Nephron progenitor cell (in vitro differentiated cells): ENCODE results near the gene TTC23.

Source experiments
- DNase-seq: peaks from one replicate; pipeline ENCODE4 v3.0.0; 2021
- H3K27ac Mint-ChIP-seq: 2 replicates; pipeline ENCODE4 v1.8.0; 2021; ENCODE audit warnings: mild to moderate bottlenecking, moderate library complexity, mixed read lengths
- H3K27me3 Mint-ChIP-seq: 2 replicates; pipeline ENCODE4 v1.8.0; 2021; ENCODE audit warnings: mild to moderate bottlenecking, low read depth, mixed read lengths; ENCODE audit not compliant: poor library complexity
- H3K36me3 Mint-ChIP-seq: 2 replicates; pipeline ENCODE4 v1.8.0; 2021; ENCODE audit warnings: low read depth, mixed read lengths
- H3K4me1 Mint-ChIP-seq: 2 replicates; pipeline ENCODE4 v1.8.0; 2021; ENCODE audit warnings: mixed read lengths
- H3K4me3 Mint-ChIP-seq: 2 replicates; pipeline ENCODE4 v1.8.0; 2021; ENCODE audit warnings: mild to moderate bottlenecking, moderate library complexity, mixed read lengths
- H3K9me3 Mint-ChIP-seq: 2 replicates; pipeline ENCODE4 v1.8.0; 2021; ENCODE audit warnings: mild to moderate bottlenecking, moderate library complexity, mixed read lengths
- CTCF ChIP-seq: fragments of 200-600 bp; sonication (generic); IDR thresholded peaks from 2 replicates; pipeline ENCODE4 v1.5.0; 2021; ENCODE audit warnings: antibody characterized with exemption

Gene TTC23

GRCh38 chr15:99146661-99147060 lies 102.7 kb downstream of the TTC23 start:
- no peak for TF ChIP-seq CTCF
- no peaks in the 10 kb centered on the region for H3K9me3 Mint-ChIP-seq
- peaks cover 34% of the 10 kb centered on the region for H3K4me1 Mint-ChIP-seq
- H3K27ac Mint-ChIP-seq = no peak overlapping the region
- no peak for DNase-seq
- H3K4me3 Mint-ChIP-seq = no peak overlapping the region
- H3K27me3 Mint-ChIP-seq = peaks cover 3% of the 10 kb centered on the region
- peaks cover 42% of the 10 kb centered on the region for H3K36me3 Mint-ChIP-seq

GRCh38 chr15:99145778-99146177 lies 103.6 kb downstream of the TTC23 start:
- no peak for DNase-seq
- peaks cover 3% of the 10 kb centered on the region for H3K27me3 Mint-ChIP-seq
- TF ChIP-seq CTCF = no peak
- no peak overlapping the region for H3K27ac Mint-ChIP-seq
- peaks cover 34% of the 10 kb centered on the region for H3K4me1 Mint-ChIP-seq
- H3K9me3 Mint-ChIP-seq = no peaks in the 10 kb centered on the region
- H3K36me3 Mint-ChIP-seq = peaks cover 33% of the 10 kb centered on the region
- H3K4me3 Mint-ChIP-seq = no peak overlapping the region

- H3K27ac Mint-ChIP-seq = no peak overlapping the region
- no peak for TF ChIP-seq CTCF
- peaks cover 33% of the 10 kb centered on the region for H3K36me3 Mint-ChIP-seq
- peaks cover 34% of the 10 kb centered on the region for H3K4me1 Mint-ChIP-seq
- H3K4me3 Mint-ChIP-seq = no peak overlapping the region
- no peaks in the 10 kb centered on the region for H3K9me3 Mint-ChIP-seq
- DNase-seq = no peak
- H3K27me3 Mint-ChIP-seq = peaks cover 3% of the 10 kb centered on the region
Measured at GRCh38 chr15:99145005-99145404, 104.4 kb downstream of the TTC23 start.

GRCh38 chr15:99143655-99144610 lies 105.4 kb downstream of the TTC23 start:
- DNase-seq = no peak
- TF ChIP-seq CTCF = no peak
- H3K27ac Mint-ChIP-seq = peak overlapping the region; percentile 72
- peaks cover 34% of the 10 kb centered on the region for H3K4me1 Mint-ChIP-seq
- peaks cover 42% of the 10 kb centered on the region for H3K36me3 Mint-ChIP-seq
- no peaks in the 10 kb centered on the region for H3K9me3 Mint-ChIP-seq
- peaks cover 3% of the 10 kb centered on the region for H3K27me3 Mint-ChIP-seq
- no peak overlapping the region for H3K4me3 Mint-ChIP-seq

- Mint-ChIP-seq H3K9me3 (no peaks in the 10 kb centered on the region), H3K4me3 (no peak overlapping the region), H3K4me1 (peaks cover 34% of the 10 kb centered on the region), H3K27ac (peak overlapping the region; percentile 72), H3K27me3 (peaks cover 3% of the 10 kb centered on the region), H3K36me3 (peaks cover 35% of the 10 kb centered on the region)
- no peak for DNase-seq
- TF ChIP-seq CTCF = no peak
Measured at GRCh38 chr15:99143242-99143641, 106.1 kb downstream of the TTC23 start.

- Mint-ChIP-seq H3K9me3 (no peaks in the 10 kb centered on the region), H3K36me3 (peaks cover 35% of the 10 kb centered on the region), H3K4me1 (peaks cover 34% of the 10 kb centered on the region), H3K27me3 (peaks cover 3% of the 10 kb centered on the region), H3K4me3 (no peak overlapping the region), H3K27ac (peak overlapping the region; percentile 72)
- no peak for DNase-seq
- no peak for TF ChIP-seq CTCF
Measured at GRCh38 chr15:99142562-99142961, 106.8 kb downstream of the TTC23 start.
